ENCODE data around the gene SETD5. TPM values are rescaled to one million over a fixed set of nuclear protein-coding genes. Genes with fewer than 3 reads are reported as not detected.

Gene SETD5
- total and polyA plus RNA-seq, 8 donors: 25.5 to 78.0 (median 40.7) TPM

DNA sequence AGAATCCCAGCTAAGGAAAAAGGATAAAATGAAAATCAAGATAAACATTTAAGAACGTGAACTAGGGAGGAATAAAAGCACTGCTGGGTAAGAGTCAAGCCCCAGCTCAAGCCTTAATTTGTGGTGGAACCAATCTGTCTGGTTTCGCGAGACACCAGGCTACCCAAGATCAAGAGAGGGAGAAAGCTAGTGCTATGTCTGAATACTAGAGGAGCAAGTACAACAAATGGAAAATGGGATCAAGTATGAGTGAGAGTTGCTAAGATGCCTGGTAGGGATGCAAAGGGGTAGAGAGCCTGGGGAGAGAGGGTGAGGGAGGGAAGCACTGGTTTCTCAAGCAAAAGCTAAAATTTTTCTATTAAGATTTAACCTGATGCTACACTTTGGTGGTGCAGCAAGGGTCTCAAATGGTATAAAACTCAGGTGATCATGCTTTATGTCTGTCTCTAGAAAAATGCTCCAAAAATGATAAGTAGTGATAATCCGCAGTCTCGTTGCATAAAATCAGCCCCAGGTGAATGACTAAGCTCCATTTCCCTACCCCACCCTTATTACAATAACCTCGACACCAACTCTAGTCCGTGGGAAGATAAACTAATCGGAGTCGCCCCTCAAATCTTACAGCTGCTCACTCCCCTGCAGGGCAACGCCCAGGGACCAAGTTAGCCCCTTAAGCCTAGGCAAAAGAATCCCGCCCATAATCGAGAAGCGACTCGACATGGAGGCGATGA is 1.7 kb upstream of the SETD5 start:
- Histone ChIP-seq H3K36me3 (peaks cover 1 to 6% (median 3%) of the 10 kb centered on the region in 3 donors), H3K27ac (peak overlapping the region; percentile 97 to 99 (median 98)), H3K9me3 (no peaks in the 10 kb centered on the region), H3K4me1 (peaks cover 41 to 48% (median 42%) of the 10 kb centered on the region in 3 donors), H3K4me3 (peak overlapping the region; percentile 54 to 94 (median 78)), H3K27me3 (no peaks in the 10 kb centered on the region)
- no peak for ATAC-seq
- no peak for FAIRE-seq
- TF ChIP-seq, protein P1, sequence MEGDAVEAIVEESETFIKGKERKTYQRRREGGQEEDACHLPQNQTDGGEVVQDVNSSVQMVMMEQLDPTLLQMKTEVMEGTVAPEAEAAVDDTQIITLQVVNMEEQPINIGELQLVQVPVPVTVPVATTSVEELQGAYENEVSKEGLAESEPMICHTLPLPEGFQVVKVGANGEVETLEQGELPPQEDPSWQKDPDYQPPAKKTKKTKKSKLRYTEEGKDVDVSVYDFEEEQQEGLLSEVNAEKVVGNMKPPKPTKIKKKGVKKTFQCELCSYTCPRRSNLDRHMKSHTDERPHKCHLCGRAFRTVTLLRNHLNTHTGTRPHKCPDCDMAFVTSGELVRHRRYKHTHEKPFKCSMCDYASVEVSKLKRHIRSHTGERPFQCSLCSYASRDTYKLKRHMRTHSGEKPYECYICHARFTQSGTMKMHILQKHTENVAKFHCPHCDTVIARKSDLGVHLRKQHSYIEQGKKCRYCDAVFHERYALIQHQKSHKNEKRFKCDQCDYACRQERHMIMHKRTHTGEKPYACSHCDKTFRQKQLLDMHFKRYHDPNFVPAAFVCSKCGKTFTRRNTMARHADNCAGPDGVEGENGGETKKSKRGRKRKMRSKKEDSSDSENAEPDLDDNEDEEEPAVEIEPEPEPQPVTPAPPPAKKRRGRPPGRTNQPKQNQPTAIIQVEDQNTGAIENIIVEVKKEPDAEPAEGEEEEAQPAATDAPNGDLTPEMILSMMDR (IDR thresholded peaks at IDR 0.05): no peak
- no peak for DNase-seq
- 2 to 3% methylated on average over 15 of the region's 15 CpGs for WGBS, 2 donors
- intact Hi-C loops (cut with DNase I): loop anchor here in 1 of 3 donors (10.0 kb wide), 1 partner anchor 49 kb away; no protein-coding TSS in a partner anchor

DNA sequence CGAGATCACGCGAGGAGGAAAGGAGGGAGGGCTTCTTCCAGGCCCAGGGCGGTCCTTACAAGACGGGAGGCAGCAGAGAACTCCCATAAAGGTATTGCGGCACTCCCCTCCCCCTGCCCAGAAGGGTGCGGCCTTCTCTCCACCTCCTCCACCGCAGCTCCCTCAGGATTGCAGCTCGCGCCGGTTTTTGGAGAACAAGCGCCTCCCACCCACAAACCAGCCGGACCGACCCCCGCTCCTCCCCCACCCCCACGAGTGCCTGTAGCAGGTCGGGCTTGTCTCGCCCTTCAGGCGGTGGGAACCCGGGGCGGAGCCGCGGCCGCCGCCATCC is 1.1 kb upstream of the SETD5 start:
- peaks cover 0 to under 1% (median 0%) of the 10 kb centered on the region in 3 donors for H3K36me3 ChIP-seq
- H3K4me1 ChIP-seq: peaks cover 46 to 53% (median 48%) of the 10 kb centered on the region in 3 donors
- H3K27ac ChIP-seq: peak overlapping the region; percentile 97 to 99 (median 98)
- H3K27me3 ChIP-seq: no peaks in the 10 kb centered on the region
- TF ChIP-seq, protein P1 (IDR thresholded peaks at IDR 0.05): no peak
- peak overlapping the region; percentile 54 to 94 (median 78) for H3K4me3 ChIP-seq
- no peak for FAIRE-seq
- WGBS, 2 donors: 0% methylated on average over 13 to 25 of the region's 25 CpGs
- peak in 2 of 6 donors; percentile 85 to 89 for DNase-seq
- intact Hi-C loops (cut with DNase I): loop anchor here in 1 of 3 donors (10.0 kb wide), 1 partner anchor 49 kb away; no protein-coding TSS in a partner anchor
- no peaks in the 10 kb centered on the region for H3K9me3 ChIP-seq
- ATAC-seq: peak; percentile 46 to 54 (median 50)

DNA sequence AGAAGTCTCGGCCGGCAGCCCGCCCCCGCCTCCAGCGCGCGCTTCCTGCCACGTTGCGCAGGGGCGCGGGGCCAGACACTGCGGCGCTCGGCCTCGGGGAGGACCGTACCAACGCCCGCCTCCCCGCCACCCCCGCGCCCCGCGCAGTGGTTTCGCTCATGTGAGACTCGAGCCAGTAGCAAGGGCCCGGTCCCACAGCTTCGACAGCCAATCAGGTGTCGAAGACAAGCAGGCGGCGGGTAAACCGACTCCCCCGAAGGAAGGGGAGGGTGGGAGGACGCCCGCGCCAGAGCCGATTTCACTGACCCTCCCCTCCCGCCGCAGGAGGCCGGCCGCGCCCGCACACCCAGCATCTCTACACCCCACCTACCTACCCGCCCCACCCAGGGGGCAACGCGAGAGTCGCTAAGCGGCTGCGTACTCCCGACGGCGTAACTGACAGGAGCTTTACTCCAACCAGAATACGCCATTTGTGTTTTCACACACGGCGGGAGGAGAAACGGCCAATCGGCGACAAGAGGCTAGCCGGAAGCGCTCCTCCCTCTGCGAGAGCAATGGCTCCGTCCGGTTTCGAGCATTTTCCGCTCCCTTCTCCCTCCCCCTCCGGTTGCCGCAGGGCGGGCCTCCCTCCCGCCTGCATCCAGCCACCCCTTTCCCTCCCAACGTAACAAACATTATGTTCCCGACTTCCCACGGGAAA is 633 bp upstream of the SETD5 start:
- intact Hi-C loops (cut with DNase I): loop anchor here in 1 of 3 donors (10.0 kb wide), 1 partner anchor 48 kb away; no protein-coding TSS in a partner anchor
- Histone ChIP-seq H3K4me3 (peak overlapping the region; percentile 54 to 94 (median 78)), H3K36me3 (no peaks in the 10 kb centered on the region), H3K27me3 (no peaks in the 10 kb centered on the region), H3K27ac (peak overlapping the region; percentile 97 to 99 (median 98)), H3K4me1 (peaks cover 48 to 53% (median 52%) of the 10 kb centered on the region in 3 donors), H3K9me3 (no peaks in the 10 kb centered on the region)
- WGBS, 2 donors: 0 to 1% methylated on average over 53 to 71 of the region's 71 CpGs
- DNase-seq (peak; percentile 98 to 99 (median 98)), ATAC-seq (peak; percentile 79 to 84 (median 80)), FAIRE-seq (no peak)
- TF ChIP-seq, protein P1 (IDR thresholded peaks at IDR 0.05): no peak

DNA sequence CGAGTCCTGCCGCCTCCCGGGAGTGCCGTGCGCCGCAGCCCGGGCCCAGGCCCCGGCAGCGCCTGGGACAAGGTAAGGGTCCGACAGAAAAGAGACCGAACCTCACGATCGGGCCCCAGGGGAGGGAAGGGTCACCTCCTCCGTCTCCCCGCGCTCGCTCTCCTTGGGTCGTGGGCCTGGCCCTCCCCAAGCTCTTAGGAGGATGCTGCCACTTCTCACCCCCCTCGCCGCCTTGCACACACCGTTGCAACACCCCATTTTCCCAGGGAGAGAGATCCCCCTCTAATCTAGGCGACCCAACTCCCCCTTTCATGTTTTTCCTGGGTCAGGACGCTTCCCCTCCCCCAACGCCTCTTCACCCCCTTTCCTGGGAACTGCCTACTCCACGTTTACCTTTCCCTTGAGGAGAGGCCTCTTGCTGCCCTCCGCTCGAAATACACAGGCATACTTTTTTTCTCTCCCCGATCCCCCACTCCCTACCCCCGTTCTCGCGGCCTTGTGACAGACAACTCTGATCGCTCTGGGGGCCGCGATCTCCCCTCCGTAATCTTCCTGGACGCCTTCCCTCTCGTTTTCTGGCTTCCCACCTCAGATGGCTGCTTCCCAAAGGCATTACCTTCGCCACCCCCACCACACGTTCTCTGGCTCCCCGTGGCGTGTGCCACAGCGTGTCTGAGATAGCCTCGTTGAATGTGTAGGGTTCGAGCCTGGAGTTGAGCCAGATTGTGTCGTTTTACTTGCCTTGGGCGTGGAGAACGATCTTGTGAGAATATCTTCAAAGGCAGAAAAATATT is 688 bp downstream of the SETD5 start:
- Histone ChIP-seq H3K4me3 (peak overlapping the region; percentile 76 to 94 (median 82)), H3K27ac (peak overlapping the region; percentile 90 to 99 (median 98)), H3K4me1 (peaks cover 46 to 53% (median 52%) of the 10 kb centered on the region in 3 donors), H3K9me3 (no peaks in the 10 kb centered on the region), H3K36me3 (no peaks in the 10 kb centered on the region), H3K27me3 (no peaks in the 10 kb centered on the region)
- DNase-seq (peak; percentile 57 to 88 (median 64)), FAIRE-seq (no peak), ATAC-seq (no peak)
- 1% methylated on average over 38 to 47 of the region's 47 CpGs for WGBS, 2 donors
- intact Hi-C loops (cut with DNase I): loop anchor here in 1 of 3 donors (10.0 kb wide), 1 partner anchor 47 kb away; no protein-coding TSS in a partner anchor
- TF ChIP-seq, protein P1 (IDR thresholded peaks at IDR 0.05): no peak

All from pancreas (tissue), 10 donors.